IMR-90 (cell line): Measurements from ENCODE around the gene PARPBP. TPM values are rescaled to one million over a fixed set of nuclear protein-coding genes. Genes with fewer than 3 reads are reported as not detected.
"Not testable (repeated sequence)": the region's sequence is repeated elsewhere in the genome, so short reads cannot be mapped to it uniquely, and the experiment has no call there.

Experiments used
- ATAC-seq: fragments of 200-7000 bp; cut with Tn5 transposase; 2 replicates; pipeline ENCODE4 v1.9.1; 2020; ENCODE audit warnings: low read depth, mild to moderate bottlenecking, moderate library complexity
- BruUV-seq: library from RNA; stranded (reverse); fragments of 400-500 nt; replicated peaks from 2 replicates; lab custom pipeline; 2021; lab: Mats Ljungman, UMichigan
- CTCF ChIA-PET: fragments of 300-600 bp; formaldehyde crosslinking; extraction: SDS; loops from one replicate; lab custom pipeline; 2021; ENCODE audit warnings: antibody characterized with exemption; lab: Yijun Ruan, JAX
- POLR2A ChIA-PET: fragments of 300-600 bp; sonication (Branson Sonifier 250); formaldehyde crosslinking; loops from one replicate; lab custom pipeline; 2022; ENCODE audit warnings: antibody characterized with exemption; ENCODE audit not compliant: unreplicated experiment; lab: Charles Lee
- DNase-seq: peaks from one replicate; pipeline ENCODE4 v3.0.0; 2013
- H2AFZ ChIP-seq: replicated peaks from 2 replicates; pipeline ENCODE3; 2013; ENCODE audit warnings: low read length, mild to moderate bottlenecking; ENCODE audit not compliant: poor library complexity
- H2AK5ac ChIP-seq: 2 replicates; pipeline ENCODE4 v1.6.1; 2013; ENCODE audit warnings: low read depth, low read length, inconsistent platforms
- H2AK9ac ChIP-seq: replicated peaks from 2 replicates; pipeline ENCODE3; 2013; ENCODE audit warnings: mild to moderate bottlenecking, low read depth, low read length, moderate library complexity; ENCODE audit not compliant: poor library complexity
- H2BK120ac ChIP-seq: 2 replicates; pipeline ENCODE4 v1.6.1; 2013; ENCODE audit warnings: low read depth, low read length, inconsistent platforms
- H2BK15ac ChIP-seq: 3 replicates; pipeline ENCODE4 v1.6.1; 2013; ENCODE audit warnings: low read depth, low read length, inconsistent platforms
- H2BK20ac ChIP-seq: 2 replicates; pipeline ENCODE4 v1.6.1; 2013; ENCODE audit warnings: low read depth, mild to moderate bottlenecking, inconsistent platforms, low read length, moderate library complexity
- H2BK5ac ChIP-seq: 2 replicates; pipeline ENCODE4 v1.6.1; 2013; ENCODE audit warnings: mild to moderate bottlenecking, low read depth, low read length, inconsistent platforms; ENCODE audit not compliant: poor library complexity, severe bottlenecking
- H3K14ac ChIP-seq: replicated peaks from 2 replicates; pipeline ENCODE4 v1.6.1; 2013; ENCODE audit warnings: low read depth, low read length, inconsistent platforms
- H3K18ac ChIP-seq: 2 replicates; pipeline ENCODE4 v1.6.1; 2013; ENCODE audit warnings: low read depth, low read length, control low read depth
- H3K23ac ChIP-seq: 2 replicates; pipeline ENCODE4 v1.6.1; 2013; ENCODE audit warnings: low read depth, low read length, inconsistent platforms
- H3K27ac ChIP-seq: 2 replicates; pipeline ENCODE4 v1.5.1; 2013; ENCODE audit warnings: mild to moderate bottlenecking, control low read depth, low read length; ENCODE audit not compliant: insufficient read depth
- H3K27me3 ChIP-seq: 2 replicates; pipeline ENCODE4 v1.6.1; 2013; ENCODE audit warnings: low read length; ENCODE audit not compliant: control insufficient read depth, insufficient read depth
- H3K36me3 ChIP-seq: 2 replicates; pipeline ENCODE4 v1.6.1; 2013; ENCODE audit warnings: low read length, mixed read lengths; ENCODE audit not compliant: control insufficient read depth, insufficient read depth
- H3K4ac ChIP-seq: 2 replicates; pipeline ENCODE4 v1.6.1; 2013; ENCODE audit warnings: low read depth, low read length, inconsistent platforms
- H3K4me1 ChIP-seq: 2 replicates; pipeline ENCODE4 v1.6.1; 2013; ENCODE audit warnings: low read length, mixed read lengths; ENCODE audit not compliant: control insufficient read depth, insufficient read depth
- H3K4me2 ChIP-seq: 2 replicates; pipeline ENCODE4 v1.6.1; 2013; ENCODE audit warnings: low read depth, mild to moderate bottlenecking, control low read depth, low read length, moderate library complexity
- H3K4me3 ChIP-seq: 2 replicates; pipeline ENCODE4 v1.5.1; 2013; ENCODE audit warnings: low read depth, mild to moderate bottlenecking, control low read depth, low read length, moderate library complexity; ENCODE audit not compliant: insufficient read depth
- H3K56ac ChIP-seq: 2 replicates; pipeline ENCODE4 v1.6.1; 2013; ENCODE audit warnings: low read length, inconsistent platforms; ENCODE audit not compliant: insufficient read depth; ENCODE audit errors: extremely low read depth
- H3K79me1 ChIP-seq, 2 experiments: 2 replicates each; pipeline ENCODE4 v1.6.1; 2013; ENCODE audit warnings: low read length in 2 of 2, inconsistent platforms in 1 of 2, low read depth in 1 of 2
- H3K9ac ChIP-seq: 2 replicates; pipeline ENCODE4 v1.6.1; 2013; ENCODE audit warnings: low read depth, low read length, control low read depth
- H3K9me1 ChIP-seq: 2 replicates; pipeline ENCODE4 v1.6.1; 2013; ENCODE audit warnings: low read length, inconsistent platforms; ENCODE audit not compliant: insufficient read depth
- H3K9me3 ChIP-seq: 2 replicates; pipeline ENCODE4 v1.6.1; 2013; ENCODE audit warnings: low read length; ENCODE audit not compliant: control insufficient read depth, insufficient read depth
- H4K20me1 ChIP-seq: 2 replicates; pipeline ENCODE4 v1.6.1; 2013; ENCODE audit warnings: low read length, inconsistent platforms; ENCODE audit not compliant: insufficient read depth
- H4K5ac ChIP-seq: 2 replicates; pipeline ENCODE4 v1.6.1; 2013; ENCODE audit warnings: mild to moderate bottlenecking, low read depth, low read length, control low read depth
- H4K8ac ChIP-seq, 2 experiments: 2 replicates each; pipeline ENCODE4 v1.6.1; 2013; ENCODE audit warnings: low read depth in 2 of 2, low read length in 2 of 2, control low read depth in 1 of 2, inconsistent platforms in 1 of 2
- H4K91ac ChIP-seq: 2 replicates; pipeline ENCODE4 v1.6.1; 2013; ENCODE audit warnings: low read depth, low read length, inconsistent platforms; ENCODE audit not compliant: insufficient read depth
- BHLHE40 ChIP-seq: fragments of 150-350 bp; IDR thresholded peaks from 2 replicates; pipeline ENCODE4 v1.6.1; 2016; ENCODE audit warnings: mild to moderate bottlenecking, low read depth, low read length
- CEBPB ChIP-seq: IDR thresholded peaks from 2 replicates; pipeline ENCODE4 v1.6.1; 2012; ENCODE audit warnings: low read depth, low read length, improper control_type of control experiment
- CHD1 ChIP-seq: IDR thresholded peaks from 2 replicates; pipeline ENCODE4 v1.6.1; 2012; ENCODE audit warnings: low read depth, low read length, improper control_type of control experiment
- NFE2L2 ChIP-seq: fragments of 150-350 bp; IDR thresholded peaks from 2 replicates; pipeline ENCODE4 v1.6.1; 2016; ENCODE audit warnings: low read depth, mild to moderate bottlenecking, low read length
- POLR2A ChIP-seq: IDR thresholded peaks from 2 replicates; pipeline ENCODE4 v1.6.1; 2012; ENCODE audit warnings: mild to moderate bottlenecking, low read depth, low read length
- WGBS, 2 experiments: methylation state at CpG; one replicate each; pipeline versions ENCODE4 v1.1.5 to v1.1.7; 2013; ENCODE audit warnings: missing lambda C conversion rate in 2 of 2; ENCODE audit not compliant: insufficient read length in 1 of 2; ENCODE audit errors: extremely low coverage in 2 of 2; 5-methylcytosine and 5-hydroxymethylcytosine counted together
- dilution Hi-C: fragments of 300-500 bp; cut with HindIII; formaldehyde crosslinking; loops from one replicate; pipeline ENCODE4 v1.14.3; 2018; ENCODE audit warnings: low sequenced_read_pairs; ENCODE audit not compliant: unreplicated experiment
- in situ Hi-C: fragments of 300-500 bp; cut with MboI; formaldehyde crosslinking; loops from 3 replicates; pipeline ENCODE4 v1.14.3; 2019; ENCODE audit warnings: low sequenced_read_pairs, inconsistent platforms, mixed read lengths
- intact Hi-C: fragments of 100-400 bp; cut with micrococcal nuclease; formaldehyde crosslinking; loops from 2 replicates; pipeline ENCODE4 v1.10.0; 2022
- polyA plus RNA-seq, 3 experiments: library from polyadenylated mRNA; depleted of rRNA; stranded (reverse); fragments of >200 nt; gene quantifications; 2 replicates each; pipeline ENCODE4 v1.2.3, GENCODE V29; 2012; ENCODE audit warnings: low replicate concordance in 1 of 3
- total RNA-seq: library from RNA; depleted of rRNA; stranded (reverse); fragments of >200 nt; gene quantifications from 2 replicates; pipeline ENCODE4 v1.2.3, GENCODE V29; 2012
- TF ChIP-seq, protein P1 (sequence below): fragments of 150-350 bp; IDR thresholded peaks from 2 replicates; pipeline ENCODE4 v1.6.1; 2016; ENCODE audit warnings: low read depth, mild to moderate bottlenecking, low read length, moderate library complexity, borderline replicate concordance

Gene PARPBP
- total and polyA plus RNA-seq, 2 of the 4 experiments (the other 2 are of a cell fraction): 4.8 to 7.2 TPM

DNA sequence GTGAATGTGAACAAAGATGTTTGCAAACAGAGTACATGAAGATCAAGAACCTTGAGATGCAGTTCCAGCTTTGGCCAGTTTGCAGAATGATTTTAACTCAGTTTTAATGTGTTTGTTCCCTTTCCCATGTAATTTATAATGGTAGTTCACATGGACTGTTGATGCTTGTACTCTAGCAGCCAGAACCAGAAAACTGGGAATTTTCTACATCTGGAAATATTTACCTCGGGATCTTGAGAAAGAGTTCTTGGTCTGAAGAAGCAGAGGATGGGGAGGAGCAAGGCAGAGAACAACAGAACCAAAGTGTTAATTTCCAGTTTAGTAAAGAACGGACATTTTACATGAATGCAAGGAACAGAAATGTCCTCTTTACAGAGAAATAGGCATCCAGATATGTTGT, 114.6 kb downstream of the PARPBP start:
- no peak for TF ChIP-seq NFE2L2
- no peak for TF ChIP-seq BHLHE40
- no peak for TF ChIP-seq CHD1
- no peak for TF ChIP-seq CEBPB
- TF ChIP-seq, protein P1, sequence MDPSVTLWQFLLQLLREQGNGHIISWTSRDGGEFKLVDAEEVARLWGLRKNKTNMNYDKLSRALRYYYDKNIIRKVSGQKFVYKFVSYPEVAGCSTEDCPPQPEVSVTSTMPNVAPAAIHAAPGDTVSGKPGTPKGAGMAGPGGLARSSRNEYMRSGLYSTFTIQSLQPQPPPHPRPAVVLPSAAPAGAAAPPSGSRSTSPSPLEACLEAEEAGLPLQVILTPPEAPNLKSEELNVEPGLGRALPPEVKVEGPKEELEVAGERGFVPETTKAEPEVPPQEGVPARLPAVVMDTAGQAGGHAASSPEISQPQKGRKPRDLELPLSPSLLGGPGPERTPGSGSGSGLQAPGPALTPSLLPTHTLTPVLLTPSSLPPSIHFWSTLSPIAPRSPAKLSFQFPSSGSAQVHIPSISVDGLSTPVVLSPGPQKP: no peak
- TF ChIP-seq POLR2A: no peak
- ChIA-PET POLR2A (no interaction called here), CTCF (no interaction called here)
- no peak overlapping the region for H2AK9ac ChIP-seq
- no peak overlapping the region for H4K8ac ChIP-seq
- no peak overlapping the region for H3K18ac ChIP-seq
- H4K20me1 ChIP-seq: no peaks in the 10 kb centered on the region
- H2BK5ac ChIP-seq: no peak overlapping the region
- no peak overlapping the region for H2BK20ac ChIP-seq
- no peak overlapping the region for H3K56ac ChIP-seq
- no peak overlapping the region for H3K4me3 ChIP-seq
- no peaks in the 10 kb centered on the region for H3K4me1 ChIP-seq
- dilution Hi-C loops (no loop called here), in situ Hi-C loops (no loop called here), intact Hi-C loops (no loop called here)
- H4K91ac ChIP-seq: no peak overlapping the region
- no peak overlapping the region for H3K4me2 ChIP-seq
- H4K5ac ChIP-seq: no peak overlapping the region
- 57% methylated on average over 1 of the region's 2 CpGs; no CpG with 5 or more reads in 1 of the 2 experiments for WGBS, 2 experiments
- H3K9ac ChIP-seq: no peak overlapping the region
- no peaks in the 10 kb centered on the region for H3K9me1 ChIP-seq
- no peak overlapping the region for H2AK5ac ChIP-seq
- H2BK120ac ChIP-seq: no peak overlapping the region
- DNase-seq: no peak
- H3K36me3 ChIP-seq: no peaks in the 10 kb centered on the region
- H3K9me3 ChIP-seq: no peaks in the 10 kb centered on the region
- H3K79me1 ChIP-seq: no peaks in the 10 kb centered on the region
- no peak overlapping the region for H3K4ac ChIP-seq
- H2BK15ac ChIP-seq: no peak overlapping the region
- no peak overlapping the region for H3K14ac ChIP-seq
- H3K27ac ChIP-seq: no peak overlapping the region
- H2AFZ ChIP-seq: no peak overlapping the region
- no peak for ATAC-seq
- BruUV-seq: no TSS peak
- no peaks in the 10 kb centered on the region for H3K27me3 ChIP-seq
- no peak overlapping the region for H3K23ac ChIP-seq

DNA sequence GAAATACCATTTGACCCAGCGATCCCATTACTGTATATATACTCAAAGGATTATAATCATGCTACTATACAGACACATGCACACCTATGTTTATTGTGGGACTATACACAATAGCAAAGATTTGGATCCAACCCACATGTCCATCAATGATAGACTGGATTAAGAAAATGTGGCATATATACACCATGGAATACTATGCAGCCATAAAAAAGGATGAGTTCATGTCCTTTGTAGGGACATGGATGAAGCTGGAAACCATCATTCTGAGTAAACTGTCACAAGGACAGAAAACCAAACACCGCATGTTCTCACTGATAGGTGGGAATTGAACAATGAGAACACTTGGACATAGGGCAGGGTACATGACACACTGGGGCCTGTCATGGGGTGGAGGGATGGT, 120.9 kb downstream of the PARPBP start:
- H3K56ac ChIP-seq, dilution Hi-C loops, POLR2A ChIA-PET, H3K4me1 ChIP-seq, in situ Hi-C loops, H2AFZ ChIP-seq, H3K36me3 ChIP-seq, H4K8ac ChIP-seq, DNase-seq, H3K9ac ChIP-seq, H2BK15ac ChIP-seq, H2AK5ac ChIP-seq, H3K79me1 ChIP-seq, H3K27ac ChIP-seq, H3K18ac ChIP-seq, H2AK9ac ChIP-seq, H4K5ac ChIP-seq, H3K9me3 ChIP-seq, H2BK120ac ChIP-seq, CTCF ChIA-PET, H3K14ac ChIP-seq, H3K4ac ChIP-seq, H3K23ac ChIP-seq, ATAC-seq, H4K20me1 ChIP-seq, H4K91ac ChIP-seq, H3K9me1 ChIP-seq, H3K4me3 ChIP-seq, intact Hi-C loops, H2BK5ac ChIP-seq, H3K27me3 ChIP-seq, H2BK20ac ChIP-seq, BruUV-seq, H3K4me2 ChIP-seq: not testable (repeated sequence)
- WGBS, 2 experiments: no CpG with 5 or more reads among the region's 2 CpGs
